Heart left ventricle (tissue), 13 donors: ENCODE measurements around the gene LIN37.

ENCODE experiments used
- CTCF ChIP-seq, 12 donors: fragments of 200-600 bp; sonication (generic) in 4 of 12; IDR thresholded peaks; one replicate each; pipeline versions ENCODE4 v1.5.0 to v1.8.0; 2018 to 2022; ENCODE audit warnings: antibody characterized with exemption in 12 of 12, mild to moderate bottlenecking in 5 of 12
- POLR2A ChIP-seq, 2 donors: fragments of 450-650 bp; IDR thresholded peaks; one replicate each; pipeline ENCODE4 v1.6.1; 2017; ENCODE audit warnings: antibody characterized with exemption in 2 of 2, mild to moderate bottlenecking in 2 of 2, moderate library complexity in 2 of 2
- donor health status: ischemic (EF 13 %, LVEDD 7.1; RV severe dilation, severe dysfunction).
- donor health status: DM: no; HTN: yes; CAD: no.
- donor health status: DM: no; HTN: no; CAD: no.
- donor health status: ischemic (EF 25% LVEDD 6.9; RV normal size, moderate dysfunction).
- donor health status: ischemic (EF 25% LVEDD 5.7; RV mildly dilated, moderate dysfunction).
- donor health status: ischemic (EF 35%, LVEDD 5.7; RV mildly dilated, moderate dysfunction).
- donor health status: nonischemic (EF 11% LVEDD 7.7; RV severe dilation, severe dysfunction).
- donor health status: DM: yes; HTN: yes; CAD: no.
- donor health status: PGD.
- donor health status: ischemic (EF 29% LVEDD 5.4; RV normal size, mild dysfunction).
- donor health status: nonischemic (EF 23%, LVEDD 6.1; RV moderate dilation, normal function).

GRCh38 chr19:35782589-35782988 lies 34.2 kb downstream of the LIN37 start:
- TF ChIP-seq CTCF (IDR thresholded peaks at IDR 0.05) (no peak), POLR2A (IDR thresholded peaks at IDR 0.05) (no peak)
